Ureter (tissue), 1 donor: ENCODE results near the gene ANXA2. TPM values are rescaled to one million over a fixed set of nuclear protein-coding genes. Genes with fewer than 3 reads are reported as not detected.
"Not testable (repeated sequence)": the region's sequence is repeated elsewhere in the genome, so short reads cannot be mapped to it uniquely, and the experiment has no call there.

Experiments used
- DNase-seq: peaks from one replicate; pipeline ENCODE4 v3.0.0-alpha.2; 2020; ENCODE audit warnings: low spot score
- total RNA-seq: library from RNA; stranded (reverse); gene quantifications from one replicate; pipeline ENCODE4 v1.2.4, GENCODE V29; 2023
- donor health status: DM: yes; HTN: yes; CAD: no.

ANXA2 gene
- total RNA-seq = 684 TPM

GRCh38 chr15:60397772-60398445 lies at the start of gene ANXA2:
ANXA2 (minus strand) TSS chr15:60397986; CDS start chr15:60386075, 11,911 bp downstream.
- DNase-seq = peak; percentile 92

DNA sequence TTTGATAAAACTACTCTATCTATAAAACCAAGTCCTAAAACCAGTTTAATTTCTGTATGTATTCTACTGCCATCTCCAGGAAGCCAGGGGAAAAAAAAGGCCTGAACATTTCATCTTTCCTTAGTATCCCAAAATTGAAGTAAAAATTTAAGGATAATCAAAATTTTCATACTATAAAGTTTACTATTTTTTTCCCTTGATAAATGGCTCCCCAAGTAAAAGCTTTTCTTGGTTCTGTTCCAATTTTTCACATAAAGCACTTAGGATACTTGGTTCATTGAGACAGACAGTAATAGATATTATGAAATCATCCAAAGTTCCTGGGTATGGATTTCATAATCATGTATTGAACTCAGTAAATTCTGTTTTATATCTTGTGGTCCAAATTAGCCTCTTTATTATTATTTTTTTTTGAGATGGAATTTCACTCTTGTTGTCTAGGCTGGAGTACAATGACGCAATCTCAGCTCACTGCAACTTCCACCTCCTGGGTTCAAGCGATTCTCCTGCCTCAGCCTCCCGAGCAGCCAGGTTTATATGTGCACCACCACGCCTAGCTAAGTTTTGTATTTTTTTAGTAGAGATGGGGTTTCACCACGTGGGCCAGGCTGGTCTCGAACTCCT lies 46.6 kb upstream of the ANXA2 start:
- no peak for DNase-seq

GRCh38 chr15:60442763-60443162 lies 45.0 kb upstream of the ANXA2 start:
- no peak for DNase-seq

- DNase-seq = no peak
These were observed 44.4 kb upstream of the ANXA2 start for GRCh38 chr15:60442031-60442650.

DNA sequence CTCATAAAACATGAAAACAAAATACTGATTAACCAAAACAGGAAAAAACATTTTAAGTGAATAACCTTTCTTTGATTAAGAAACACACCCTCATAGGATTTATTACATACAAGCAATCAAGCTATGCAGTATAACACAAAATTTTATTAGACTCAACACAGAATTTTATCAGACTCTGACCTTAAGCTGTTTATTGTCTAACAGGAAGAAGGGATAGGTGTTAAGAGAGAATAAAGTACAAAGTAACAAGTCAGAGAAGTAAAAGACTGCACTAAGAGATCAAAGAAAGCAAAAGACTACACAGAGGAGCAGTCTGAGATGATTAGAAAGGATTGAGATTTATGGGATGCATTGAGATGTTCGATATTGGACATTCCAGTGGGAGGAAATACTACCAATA lies 43.5 kb upstream of the ANXA2 start:
- no peak for DNase-seq

DNA sequence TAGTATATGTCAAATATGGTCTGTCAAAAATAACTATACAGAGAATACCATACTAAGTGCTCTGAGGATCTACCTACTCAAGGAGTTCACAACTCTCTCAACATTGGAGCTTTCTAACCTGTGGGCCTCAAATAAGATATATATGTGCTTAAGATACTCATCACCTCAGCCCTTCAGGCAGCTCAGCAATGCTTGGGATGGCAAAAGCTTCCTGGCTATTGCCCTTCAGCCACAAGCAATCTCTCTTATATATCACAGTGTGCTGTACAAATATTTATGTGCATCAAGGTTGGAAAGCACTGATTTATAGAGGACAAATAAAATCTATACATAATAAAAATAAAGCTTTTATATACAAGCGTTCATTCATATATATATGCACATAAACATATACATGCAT lies 40.9 kb upstream of the ANXA2 start:
- no peak for DNase-seq

- DNase-seq = no peak
These were observed 31.1 kb upstream of the ANXA2 start for GRCh38 chr15:60428935-60429334.

DNA sequence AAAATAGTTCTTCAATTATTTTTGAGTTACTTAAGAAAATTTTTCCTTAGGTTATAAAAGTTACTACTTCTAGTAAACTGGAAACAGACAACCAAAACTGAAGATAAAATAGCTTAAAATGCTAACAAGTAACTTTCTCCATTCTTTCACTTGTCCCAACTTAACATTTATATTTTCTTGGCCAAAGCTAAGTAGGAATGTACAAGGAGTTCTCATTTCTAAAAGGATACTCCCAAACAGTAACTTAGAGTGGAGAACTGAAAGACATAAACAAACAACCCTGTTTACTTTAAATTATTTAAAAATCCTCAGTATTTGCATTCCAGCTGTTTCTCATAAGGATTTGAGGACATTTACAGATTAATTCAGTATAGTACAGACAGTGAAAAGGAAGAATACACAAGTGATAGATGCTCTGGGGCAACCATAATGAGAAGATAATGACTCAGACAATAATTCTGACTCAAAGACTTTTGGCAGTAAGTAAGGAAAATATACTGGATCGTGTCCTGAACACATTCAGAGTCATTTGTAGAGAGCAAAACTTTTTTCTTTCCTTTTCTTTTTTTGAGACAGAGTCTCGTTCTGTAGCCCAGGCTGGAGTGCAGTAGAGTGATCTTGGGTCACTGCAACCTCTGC lies 29.2 kb upstream of the ANXA2 start:
- no peak for DNase-seq

- no peak for DNase-seq
These were observed 27.7 kb upstream of the ANXA2 start for GRCh38 chr15:60425461-60425860.

- DNase-seq = no peak
These were observed 26.2 kb upstream of the ANXA2 start for GRCh38 chr15:60424006-60424405.

DNA sequence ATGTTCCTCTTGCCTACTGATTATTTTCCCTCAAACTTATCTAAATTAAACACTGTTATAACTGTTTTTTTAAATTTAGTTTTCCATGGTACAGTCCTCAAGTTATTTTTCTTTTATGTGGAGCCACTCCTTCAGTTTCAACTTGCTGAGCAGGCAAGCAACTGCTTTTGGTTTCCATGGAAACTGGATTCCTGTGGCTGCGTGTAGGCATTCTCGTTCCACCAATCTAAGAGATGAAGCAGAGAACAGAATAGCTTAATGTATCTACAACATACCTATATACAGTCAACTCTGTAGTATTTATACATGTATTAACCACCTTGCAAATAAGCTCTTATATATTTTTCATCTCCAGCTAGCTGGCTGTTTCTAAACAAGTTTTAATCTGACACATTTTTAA lies 25.8 kb upstream of the ANXA2 start:
- DNase-seq = no peak

GRCh38 chr15:60421544-60421943 lies 23.8 kb upstream of the ANXA2 start:
- DNase-seq = no peak

GRCh38 chr15:60420203-60420716 lies 22.5 kb upstream of the ANXA2 start:
- no peak for DNase-seq

- DNase-seq = no peak
These were observed 22.0 kb upstream of the ANXA2 start for GRCh38 chr15:60419753-60420152.

DNA sequence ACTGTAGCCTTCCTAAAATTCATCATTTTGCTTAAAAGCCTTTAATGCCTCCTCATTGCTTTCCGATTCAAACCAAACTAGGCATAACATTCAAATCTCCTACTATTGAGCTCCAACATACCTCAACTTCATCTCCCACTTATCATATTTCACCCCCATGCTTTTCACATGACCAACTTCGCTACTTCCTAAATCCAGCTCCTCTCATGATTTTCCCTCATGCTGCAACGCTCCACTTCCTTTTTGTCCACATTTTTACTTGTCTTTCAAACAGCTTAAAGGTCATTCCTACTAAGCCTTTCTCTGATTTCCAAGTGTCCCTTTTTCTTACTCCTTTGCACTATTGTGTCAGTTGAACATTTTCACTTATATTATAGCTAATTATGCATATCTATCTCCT lies 20.3 kb upstream of the ANXA2 start:
- no peak for DNase-seq

- DNase-seq = no peak
These were observed 19.3 kb upstream of the ANXA2 start for GRCh38 chr15:60417112-60417511.

DNA sequence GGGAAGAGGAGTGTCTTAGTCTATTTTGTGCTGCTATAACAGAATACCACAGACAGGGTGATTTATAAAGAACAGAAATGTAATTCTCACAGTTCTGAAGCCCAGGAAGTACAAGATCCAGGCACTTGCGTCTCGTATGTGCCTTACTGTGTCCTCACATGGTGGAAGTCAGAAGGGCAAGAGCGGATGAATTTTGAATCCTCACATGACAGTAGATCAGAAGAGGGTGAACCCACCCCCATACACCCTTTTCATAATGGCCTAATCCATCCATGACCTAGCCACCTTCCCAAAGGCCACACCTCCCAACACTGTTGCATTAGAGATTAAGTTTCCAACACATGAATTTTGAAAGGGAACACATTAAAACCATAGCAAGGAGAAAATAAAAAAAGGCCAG lies 18.7 kb upstream of the ANXA2 start:
- no peak for DNase-seq

- DNase-seq = no peak
These were observed 16.4 kb upstream of the ANXA2 start for GRCh38 chr15:60414016-60414682.

- DNase-seq = no peak
These were observed 15.5 kb upstream of the ANXA2 start for GRCh38 chr15:60413231-60413824.

- DNase-seq = not testable (repeated sequence)
These were observed 15.0 kb upstream of the ANXA2 start for GRCh38 chr15:60412807-60413206.

DNA sequence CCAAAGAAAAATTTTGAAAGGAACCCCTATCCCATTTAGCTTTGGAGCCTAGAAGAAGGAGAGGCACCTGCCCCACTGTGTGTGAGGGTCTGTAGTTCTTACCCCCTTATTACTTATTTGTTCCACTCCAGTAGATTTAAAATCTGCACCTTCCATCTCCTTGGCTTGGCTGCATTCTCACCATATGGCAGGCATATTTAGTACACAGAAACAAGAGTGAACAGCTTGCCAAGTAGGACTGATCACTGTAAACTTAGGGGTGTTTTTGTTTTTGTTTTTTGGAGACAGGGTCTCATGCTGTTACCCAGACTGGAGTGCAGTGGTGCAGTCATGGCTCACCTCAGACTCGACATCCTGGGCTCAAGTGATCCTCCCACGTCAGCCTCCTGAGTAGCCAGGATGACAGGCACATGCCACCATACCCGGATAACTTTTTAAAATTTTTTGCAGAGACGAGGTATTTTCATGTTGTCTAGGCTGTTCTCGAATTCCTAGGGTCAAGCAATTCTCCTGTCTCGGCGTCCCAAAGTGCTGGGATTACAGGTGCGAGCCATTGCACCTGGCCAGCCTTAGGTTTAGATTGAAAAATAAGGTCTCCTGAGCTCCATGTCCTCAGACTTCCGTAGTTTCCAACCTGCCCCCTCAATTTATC lies 14.1 kb upstream of the ANXA2 start:
- DNase-seq = no peak
